Fibroblast of villous mesenchyme (primary cell): ENCODE data around the gene USP20. TPM values are rescaled to one million over a fixed set of nuclear protein-coding genes. Genes with fewer than 3 reads are reported as not detected.

Experiments
- DNase-seq: peaks from one replicate; pipeline ENCODE4 v3.0.0-alpha.2; 2010; ENCODE audit warnings: low read depth
- H3K4me3 ChIP-seq: 2 replicates; pipeline ENCODE4 v1.5.1; 2011; ENCODE audit warnings: low read depth, mild to moderate bottlenecking, low read length
- total RNA-seq: library from RNA; depleted of rRNA; stranded (reverse); fragments of >200 nt; gene quantifications from 2 replicates; pipeline ENCODE4 v1.2.3, GENCODE V29; 2012
- TF ChIP-seq, protein P1 (sequence below): IDR thresholded peaks from 2 replicates; pipeline ENCODE4 v1.5.1; 2012; ENCODE audit warnings: low read depth, mild to moderate bottlenecking, low read length; ENCODE audit not compliant: insufficient read depth

USP20 gene
- total RNA-seq, 1 donor: 10.4 TPM

DNA sequence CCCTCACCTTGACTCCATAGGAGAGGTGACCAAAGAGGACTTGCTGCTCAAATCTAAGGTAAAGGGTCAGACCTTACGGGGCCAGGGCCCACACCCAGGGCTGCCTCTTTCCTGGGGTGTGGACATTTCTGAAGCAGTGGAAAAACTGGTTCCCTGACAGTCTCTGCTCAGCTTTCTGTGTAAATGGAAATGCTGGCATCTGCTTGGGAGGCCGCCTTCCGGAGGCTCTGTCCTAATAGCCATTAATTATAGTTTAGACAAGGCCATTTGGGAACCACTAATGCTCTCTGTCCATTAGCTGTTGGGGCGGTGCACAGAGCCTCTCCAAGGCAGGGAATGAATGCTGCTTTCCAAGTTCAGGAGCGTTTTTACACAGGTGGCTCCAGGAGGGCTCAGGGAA is 17.3 kb downstream of the USP20 start:
- no peak overlapping the region for H3K4me3 ChIP-seq
- no peak for DNase-seq
- TF ChIP-seq, protein P1, sequence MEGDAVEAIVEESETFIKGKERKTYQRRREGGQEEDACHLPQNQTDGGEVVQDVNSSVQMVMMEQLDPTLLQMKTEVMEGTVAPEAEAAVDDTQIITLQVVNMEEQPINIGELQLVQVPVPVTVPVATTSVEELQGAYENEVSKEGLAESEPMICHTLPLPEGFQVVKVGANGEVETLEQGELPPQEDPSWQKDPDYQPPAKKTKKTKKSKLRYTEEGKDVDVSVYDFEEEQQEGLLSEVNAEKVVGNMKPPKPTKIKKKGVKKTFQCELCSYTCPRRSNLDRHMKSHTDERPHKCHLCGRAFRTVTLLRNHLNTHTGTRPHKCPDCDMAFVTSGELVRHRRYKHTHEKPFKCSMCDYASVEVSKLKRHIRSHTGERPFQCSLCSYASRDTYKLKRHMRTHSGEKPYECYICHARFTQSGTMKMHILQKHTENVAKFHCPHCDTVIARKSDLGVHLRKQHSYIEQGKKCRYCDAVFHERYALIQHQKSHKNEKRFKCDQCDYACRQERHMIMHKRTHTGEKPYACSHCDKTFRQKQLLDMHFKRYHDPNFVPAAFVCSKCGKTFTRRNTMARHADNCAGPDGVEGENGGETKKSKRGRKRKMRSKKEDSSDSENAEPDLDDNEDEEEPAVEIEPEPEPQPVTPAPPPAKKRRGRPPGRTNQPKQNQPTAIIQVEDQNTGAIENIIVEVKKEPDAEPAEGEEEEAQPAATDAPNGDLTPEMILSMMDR: no peak

DNA sequence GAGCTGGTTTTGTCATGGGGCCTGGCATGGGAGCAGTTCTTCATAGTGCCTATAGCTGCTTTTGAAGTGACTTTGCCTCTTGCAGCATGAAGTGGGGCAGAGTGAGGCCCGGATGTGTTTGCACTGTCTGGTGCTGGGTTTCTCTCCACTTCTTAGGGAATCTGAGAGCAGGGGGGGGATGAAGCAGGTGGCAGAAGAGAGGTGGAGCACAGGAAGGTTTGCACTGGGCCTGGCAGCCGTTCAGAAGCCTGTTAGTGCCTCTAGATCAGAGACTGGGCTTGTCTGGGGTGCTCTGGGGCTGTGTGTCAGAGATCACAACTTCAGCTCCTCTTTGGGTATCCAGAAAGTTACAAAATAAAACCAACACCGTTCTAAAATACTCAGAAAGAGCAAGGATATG is 18.4 kb downstream of the USP20 start:
- no peak for DNase-seq
- TF ChIP-seq, protein P1: no peak
- no peak overlapping the region for H3K4me3 ChIP-seq

DNA sequence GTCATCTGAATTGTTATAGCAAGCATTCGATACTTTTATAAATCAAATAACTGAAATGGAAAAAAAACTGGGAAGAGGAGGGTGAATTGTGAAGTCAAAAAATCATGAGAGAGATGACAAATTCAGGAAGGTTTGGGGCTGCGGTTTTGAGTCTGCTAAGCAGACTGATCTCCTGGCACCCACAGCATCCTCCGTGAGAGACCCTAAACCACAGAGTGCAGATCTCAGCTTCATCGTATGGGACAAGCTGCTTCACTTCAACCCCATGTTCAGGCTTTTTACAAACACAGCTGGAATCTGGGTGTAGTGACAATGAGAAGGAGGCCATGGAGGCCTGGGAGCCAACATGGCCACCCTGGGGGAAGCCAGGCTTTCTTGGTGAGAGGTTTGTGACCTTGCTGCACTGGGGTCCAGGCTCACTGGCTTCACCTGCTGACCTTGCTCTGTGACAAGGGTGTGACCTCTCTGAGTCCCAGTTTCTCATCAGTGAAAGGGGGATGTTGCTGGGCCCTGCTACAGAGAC is 19.4 kb downstream of the USP20 start:
- TF ChIP-seq, protein P1: no peak
- no peak for DNase-seq

DNA sequence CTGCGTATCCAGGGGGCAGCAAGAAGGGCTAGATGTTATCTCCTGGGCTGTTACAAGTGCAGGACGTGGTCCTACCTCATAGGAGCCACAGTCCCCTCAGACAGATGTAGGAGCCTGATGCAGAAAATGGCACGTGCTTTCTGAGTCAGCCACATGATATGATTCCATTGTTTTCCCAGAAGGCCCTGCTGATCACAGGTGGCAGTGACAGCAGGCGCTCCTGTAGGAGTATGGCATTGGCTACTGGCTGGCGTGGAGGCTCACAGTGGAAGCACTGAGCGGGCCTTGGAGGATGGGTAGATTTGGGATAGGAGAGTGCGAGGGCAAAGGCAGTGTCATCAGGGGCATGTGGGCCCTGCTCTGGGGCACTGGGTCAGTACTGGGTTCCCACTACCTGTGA is 21.9 kb downstream of the USP20 start:
- TF ChIP-seq, protein P1: no peak
- no peak overlapping the region for H3K4me3 ChIP-seq
- DNase-seq: no peak

More for the DNA sequence above, 19.4 kb downstream of the USP20 start:
- no peak overlapping the region for H3K4me3 ChIP-seq

DNA sequence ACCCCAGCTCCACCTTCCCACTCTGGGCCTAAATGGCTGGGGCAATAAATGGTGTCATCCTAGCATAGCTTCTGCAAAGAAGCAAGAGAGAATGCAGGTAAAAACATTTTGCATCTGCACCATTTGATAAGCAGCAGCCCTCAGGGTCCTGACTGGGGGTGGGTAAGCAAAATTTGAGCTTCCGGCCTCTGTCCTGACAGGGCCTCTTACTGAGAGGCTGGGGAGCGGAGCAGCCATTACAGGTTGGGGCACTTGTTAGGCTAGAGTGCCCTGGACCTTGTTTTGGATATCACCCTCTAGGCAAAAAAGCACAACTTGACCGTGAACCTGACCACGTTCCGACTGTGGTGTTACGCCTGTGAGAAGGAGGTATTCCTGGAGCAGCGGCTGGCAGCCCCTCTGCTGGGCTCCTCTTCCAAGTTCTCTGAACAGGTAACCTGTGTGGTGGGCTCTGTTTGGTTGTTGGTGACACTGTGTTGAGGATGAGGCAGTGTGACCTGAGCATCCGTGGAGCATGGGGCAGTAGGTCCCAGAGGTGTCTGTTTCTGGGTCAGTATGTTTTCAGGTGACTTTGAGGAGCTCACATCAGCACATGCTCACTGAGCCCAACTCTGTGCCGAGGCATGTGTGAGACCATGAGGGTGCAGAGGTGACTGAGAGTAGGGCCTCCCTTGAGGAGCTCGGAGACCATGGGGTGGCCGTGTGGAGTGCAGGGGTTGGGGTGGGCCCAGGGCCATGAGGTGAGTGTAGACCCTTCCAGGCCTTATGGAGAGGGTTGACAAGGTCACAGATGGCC is 23.1 kb downstream of the USP20 start:
- no peak overlapping the region for H3K4me3 ChIP-seq
- TF ChIP-seq, protein P1: no peak
- DNase-seq: no peak

DNA sequence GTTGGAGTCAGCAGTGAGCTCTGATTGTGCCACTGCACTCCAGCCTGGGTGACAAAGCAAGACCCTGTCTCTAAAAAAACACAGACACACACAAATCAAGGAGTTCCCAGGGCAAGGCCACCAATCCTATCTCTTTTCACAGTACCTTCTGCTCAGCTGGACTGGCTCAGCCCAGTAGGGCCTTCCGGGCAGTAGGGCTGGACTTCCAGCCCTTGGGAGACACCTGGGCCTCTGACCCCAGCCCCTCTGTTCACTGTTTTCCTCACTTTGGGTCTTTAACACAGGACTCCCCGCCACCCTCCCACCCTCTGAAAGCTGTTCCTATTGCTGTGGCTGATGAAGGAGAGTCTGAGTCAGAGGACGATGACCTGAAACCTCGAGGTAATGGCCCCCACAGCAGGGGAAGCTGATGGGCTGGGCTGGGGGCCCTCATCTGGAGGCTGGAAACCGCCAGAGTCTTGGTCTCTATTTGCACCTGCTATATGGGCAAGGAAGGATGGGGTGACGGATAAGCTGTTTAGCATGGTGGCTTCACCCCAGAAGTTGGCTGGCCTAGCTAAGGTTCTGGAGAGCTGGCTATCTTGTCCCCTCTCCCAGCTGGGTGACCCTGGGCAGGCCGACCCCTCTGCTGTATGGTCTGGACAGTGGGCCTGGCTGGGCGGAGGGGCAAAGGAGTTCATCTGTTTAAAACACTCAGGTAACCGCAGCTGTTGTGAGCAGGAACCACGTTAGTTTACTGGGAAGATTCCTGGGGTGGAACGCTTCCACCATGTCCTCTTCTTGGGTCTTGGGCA is 25.6 kb downstream of the USP20 start:
- no peak overlapping the region for H3K4me3 ChIP-seq
- TF ChIP-seq, protein P1: no peak
- DNase-seq: no peak
